ENCODE data around the gene MLXIP.

Gene MLXIP

GRCh38 chr12:122093098-122093883, 14.7 kb downstream of the MLXIP start (continued):
- TF ChIP-seq PATZ1 (tag by site-specific recombination; IDR thresholded peaks at IDR 0.05) (no peak), ZNF133 (tag by site-specific recombination; IDR thresholded peaks at IDR 0.05) (peak; percentile 38), ZNF792 (tag by site-specific recombination; IDR thresholded peaks at IDR 0.05) (no peak), ZNF530 (tag by site-specific recombination; IDR thresholded peaks at IDR 0.05; ENCODE audit: low read depth) (no peak), ZNF48 (tag by site-specific recombination; IDR thresholded peaks at IDR 0.05) (no peak), ZNF157 (tag by site-specific recombination; IDR thresholded peaks at IDR 0.05) (no peak), ZNF26 (tag by site-specific recombination; IDR thresholded peaks at IDR 0.05) (no peak), ZNF660 (tag by site-specific recombination; IDR thresholded peaks at IDR 0.05) (no peak), ZNF830 (tag by site-specific recombination; IDR thresholded peaks at IDR 0.05; ENCODE audit: low read depth) (no peak), ZNF335 (tag by site-specific recombination; conservative IDR thresholded peaks at IDR 0.05) (no peak), ZNF10 (tag by site-specific recombination; IDR thresholded peaks at IDR 0.05) (no peak), ZBTB11 (tag by site-specific recombination; conservative IDR thresholded peaks at IDR 0.05; ENCODE audit: low read depth) (no peak), ZIC2 (tag by site-specific recombination; IDR thresholded peaks at IDR 0.05) (no peak), ZNF514 (tag by site-specific recombination; IDR thresholded peaks at IDR 0.05) (no peak; the same call in 1 of the 2 replicates), ZNF544 (tag by site-specific recombination; IDR thresholded peaks at IDR 0.05) (no peak), ZNF19 (tag by site-specific recombination; IDR thresholded peaks at IDR 0.05; ENCODE audit: low read depth) (no peak), KLF8 (tag by site-specific recombination; IDR thresholded peaks at IDR 0.05) (no peak), ZNF610 (tag by site-specific recombination; IDR thresholded peaks at IDR 0.05; ENCODE audit: borderline replicate concordance) (no peak), KLF9 (tag by site-specific recombination; IDR thresholded peaks at IDR 0.05; ENCODE audit: low read depth) (peak; percentile 27; the same call in 1 of the 2 replicates), ZNF473 (tag by site-specific recombination; IDR thresholded peaks at IDR 0.05) (no peak), PBX3 (CRISPR knock-in tag; IDR thresholded peaks at IDR 0.05) (no peak), ZNF707 (tag by site-specific recombination; IDR thresholded peaks at IDR 0.05) (no peak; the same call in 1 of the 2 replicates), PRDM10 (tag by site-specific recombination; IDR thresholded peaks at IDR 0.05) (no peak), ZNF624 (tag by site-specific recombination; IDR thresholded peaks at IDR 0.05) (no peak), ZNF560 (tag by site-specific recombination; IDR thresholded peaks at IDR 0.05; ENCODE audit: borderline replicate concordance) (no peak; the same call in 1 of the 2 replicates), SP3 (tag by site-specific recombination; IDR thresholded peaks at IDR 0.05) (no peak), ZSCAN30 (tag by site-specific recombination; IDR thresholded peaks at IDR 0.05) (no peak), GLIS2 (tag by site-specific recombination; IDR thresholded peaks at IDR 0.05) (no peak), ZNF837 (tag by site-specific recombination; IDR thresholded peaks at IDR 0.05) (no peak)

Measured in HEK293 (cell line).